ENCODE measurements around the gene FUT8. TPM values are rescaled to one million over a fixed set of nuclear protein-coding genes. Genes with fewer than 3 reads are reported as not detected.

Gene FUT8
- total and polyA plus RNA-seq, 7 donors: 3.2 to 8.6 (median 5.5) TPM

- ATAC-seq (no peak), DNase-seq (no peak)
- Histone ChIP-seq H3K9me3 (no peaks in the 10 kb centered on the region), H3K27ac (no peak overlapping the region), H3K4me3 (no peak overlapping the region), H3K27me3 (ENCODE audit: insufficient read depth in 3 of 3, low read length in 2 of 3) (no peaks in the 10 kb centered on the region), H3K36me3 (ENCODE audit: insufficient read depth in 1 of 2, low read depth in 1 of 2) (no peaks in the 10 kb centered on the region), H3K4me1 (peaks cover 4% of the 10 kb centered on the region)
- intact Hi-C loops (cut with DNase I): no loop called here
- TF ChIP-seq CTCF (IDR thresholded peaks at IDR 0.05): no peak
- 24 to 41% (median 32%) methylated on average over 4 of the region's 4 CpGs for WGBS, 3 donors
Observed at GRCh38 chr14:65482757-65483438, 70.4 kb downstream of the FUT8 start.

GRCh38 chr14:65483647-65484046 is 71.1 kb downstream of the FUT8 start:
- no peak overlapping the region for H3K27ac ChIP-seq
- no peak for TF ChIP-seq CTCF (IDR thresholded peaks at IDR 0.05)
- H3K27me3 ChIP-seq (ENCODE audit: insufficient read depth in 3 of 3, low read length in 2 of 3): no peaks in the 10 kb centered on the region
- H3K4me3 ChIP-seq: no peak overlapping the region
- H3K9me3 ChIP-seq: no peaks in the 10 kb centered on the region
- H3K4me1 ChIP-seq: peaks cover 4% of the 10 kb centered on the region
- ATAC-seq: no peak
- WGBS, 3 donors: 93 to 97% (median 96%) methylated on average over 4 of the region's 4 CpGs
- H3K36me3 ChIP-seq (ENCODE audit: insufficient read depth in 1 of 2, low read depth in 1 of 2): no peaks in the 10 kb centered on the region
- DNase-seq: no peak
- intact Hi-C loops (cut with DNase I): no loop called here

- 79 to 86% (median 82%) methylated on average over 3 of the region's 3 CpGs for WGBS, 3 donors
- H3K4me3 ChIP-seq: no peak overlapping the region
- H3K9me3 ChIP-seq: no peaks in the 10 kb centered on the region
- H3K27me3 ChIP-seq (ENCODE audit: insufficient read depth in 3 of 3, low read length in 2 of 3): no peaks in the 10 kb centered on the region
- H3K36me3 ChIP-seq (ENCODE audit: insufficient read depth in 1 of 2, low read depth in 1 of 2): no peaks in the 10 kb centered on the region
- DNase-seq: no peak
- ATAC-seq: no peak
- no peak overlapping the region for H3K27ac ChIP-seq
- H3K4me1 ChIP-seq: peaks cover 4% of the 10 kb centered on the region
- intact Hi-C loops (cut with DNase I): no loop called here
- no peak for TF ChIP-seq CTCF (IDR thresholded peaks at IDR 0.05)
Observed at GRCh38 chr14:65485516-65485915, 73.0 kb downstream of the FUT8 start.

- H3K27me3 ChIP-seq (ENCODE audit: insufficient read depth in 3 of 3, low read length in 2 of 3): no peaks in the 10 kb centered on the region
- no peaks in the 10 kb centered on the region for H3K9me3 ChIP-seq
- ATAC-seq: no peak
- TF ChIP-seq CTCF (IDR thresholded peaks at IDR 0.05): no peak
- no peaks in the 10 kb centered on the region for H3K36me3 ChIP-seq (ENCODE audit: insufficient read depth in 1 of 2, low read depth in 1 of 2)
- H3K27ac ChIP-seq: no peak overlapping the region
- no peak for DNase-seq
- intact Hi-C loops (cut with DNase I): no loop called here
- peaks cover 4% of the 10 kb centered on the region for H3K4me1 ChIP-seq
- H3K4me3 ChIP-seq: no peak overlapping the region
Observed at GRCh38 chr14:65486863-65487262, 74.3 kb downstream of the FUT8 start.
